ENCODE measurements around the gene PCDH18.
"Not testable (repeated sequence)": the region's sequence is repeated elsewhere in the genome, so short reads cannot be mapped to it uniquely, and the experiment has no call there.

PCDH18 gene

DNA sequence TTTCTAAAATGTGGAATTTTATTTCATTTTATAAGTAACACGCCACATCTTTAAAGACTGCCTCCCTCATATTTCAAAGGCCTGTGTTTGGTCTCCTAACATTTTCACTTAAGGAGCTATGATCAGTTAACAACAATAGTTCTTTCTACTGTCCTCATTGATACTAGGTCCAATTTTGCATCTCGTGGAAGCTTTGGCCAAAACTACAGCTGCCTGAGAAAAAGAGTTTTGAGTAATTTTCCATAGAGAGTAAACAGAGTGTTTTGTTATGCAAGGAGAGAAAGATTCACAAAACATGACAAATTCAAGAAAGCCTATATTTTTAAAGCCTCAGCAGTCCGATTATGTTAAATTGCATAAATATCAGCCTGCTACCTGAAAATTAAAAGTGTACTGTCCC, 11.4 kb upstream of the PCDH18 start:
- no peak overlapping the region for H3K4me3 ChIP-seq (ENCODE audit: low read length)
- TF ChIP-seq, protein P1, sequence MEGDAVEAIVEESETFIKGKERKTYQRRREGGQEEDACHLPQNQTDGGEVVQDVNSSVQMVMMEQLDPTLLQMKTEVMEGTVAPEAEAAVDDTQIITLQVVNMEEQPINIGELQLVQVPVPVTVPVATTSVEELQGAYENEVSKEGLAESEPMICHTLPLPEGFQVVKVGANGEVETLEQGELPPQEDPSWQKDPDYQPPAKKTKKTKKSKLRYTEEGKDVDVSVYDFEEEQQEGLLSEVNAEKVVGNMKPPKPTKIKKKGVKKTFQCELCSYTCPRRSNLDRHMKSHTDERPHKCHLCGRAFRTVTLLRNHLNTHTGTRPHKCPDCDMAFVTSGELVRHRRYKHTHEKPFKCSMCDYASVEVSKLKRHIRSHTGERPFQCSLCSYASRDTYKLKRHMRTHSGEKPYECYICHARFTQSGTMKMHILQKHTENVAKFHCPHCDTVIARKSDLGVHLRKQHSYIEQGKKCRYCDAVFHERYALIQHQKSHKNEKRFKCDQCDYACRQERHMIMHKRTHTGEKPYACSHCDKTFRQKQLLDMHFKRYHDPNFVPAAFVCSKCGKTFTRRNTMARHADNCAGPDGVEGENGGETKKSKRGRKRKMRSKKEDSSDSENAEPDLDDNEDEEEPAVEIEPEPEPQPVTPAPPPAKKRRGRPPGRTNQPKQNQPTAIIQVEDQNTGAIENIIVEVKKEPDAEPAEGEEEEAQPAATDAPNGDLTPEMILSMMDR (conservative IDR thresholded peaks at IDR 0.05; ENCODE audit: low read depth, low read length), result no peak
- no peak for DNase-seq (ENCODE audit: low read depth)

DNA sequence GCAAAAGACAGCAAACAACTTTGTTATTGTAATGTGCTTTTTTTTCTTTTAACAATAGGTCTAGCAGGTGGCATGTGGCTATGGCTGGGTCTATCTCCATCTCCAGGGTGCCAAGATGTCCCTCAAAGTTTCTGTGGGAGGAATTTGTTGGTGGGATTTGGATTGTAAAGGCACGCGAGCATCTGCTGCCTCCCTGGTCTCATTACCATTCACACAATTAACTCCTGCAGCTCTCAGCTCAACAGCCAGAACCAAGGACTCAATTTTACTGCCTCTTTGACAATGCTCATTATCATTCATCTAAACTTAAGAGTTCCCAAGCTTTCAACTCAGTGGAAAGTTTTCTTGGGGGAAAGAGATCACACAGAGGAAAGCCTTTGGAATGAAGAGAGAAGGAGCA, 10.9 kb upstream of the PCDH18 start:
- TF ChIP-seq, protein P1 (conservative IDR thresholded peaks at IDR 0.05; ENCODE audit: low read depth, low read length), result no peak
- H3K4me3 ChIP-seq (ENCODE audit: low read length), result no peak overlapping the region
- DNase-seq (ENCODE audit: low read depth), result no peak

DNA sequence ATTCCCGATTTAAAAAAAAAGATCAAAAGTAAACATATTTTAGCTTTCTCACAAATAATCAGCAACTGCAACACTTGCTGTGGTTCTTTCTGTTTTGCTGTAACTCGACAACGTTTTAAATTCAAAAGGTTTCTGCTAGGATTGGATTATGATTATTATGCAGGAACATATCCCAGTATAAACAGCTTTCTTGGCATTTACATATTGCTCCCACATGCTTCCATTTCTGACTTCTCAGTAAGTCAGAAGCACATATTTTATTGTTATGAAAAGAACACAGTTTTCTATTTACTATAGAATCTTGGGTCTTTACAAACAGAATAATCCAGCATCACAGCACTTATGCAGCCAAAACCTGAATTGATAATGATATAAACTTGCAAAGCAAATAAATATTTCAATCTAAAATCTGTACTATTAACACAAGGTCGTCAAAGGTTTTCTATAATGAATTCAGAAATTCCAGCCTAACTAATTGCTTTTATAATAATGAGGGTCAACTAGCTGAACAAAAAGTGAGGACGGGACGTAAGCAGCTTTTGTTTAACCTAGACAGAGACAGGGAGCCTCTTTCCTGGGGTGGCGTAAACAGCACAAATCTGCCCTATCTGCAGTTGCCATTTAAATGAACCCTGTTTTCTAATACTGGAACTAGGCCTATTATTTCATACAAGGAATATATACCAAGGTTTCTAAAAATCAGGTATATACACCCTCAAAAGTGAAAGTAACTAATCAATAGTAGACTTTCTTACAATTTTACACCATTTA, 9.8 kb upstream of the PCDH18 start:
- DNase-seq (ENCODE audit: low read depth), result no peak
- TF ChIP-seq, protein P1 (conservative IDR thresholded peaks at IDR 0.05; ENCODE audit: low read depth, low read length), result no peak
- no peak overlapping the region for H3K4me3 ChIP-seq (ENCODE audit: low read length)

DNA sequence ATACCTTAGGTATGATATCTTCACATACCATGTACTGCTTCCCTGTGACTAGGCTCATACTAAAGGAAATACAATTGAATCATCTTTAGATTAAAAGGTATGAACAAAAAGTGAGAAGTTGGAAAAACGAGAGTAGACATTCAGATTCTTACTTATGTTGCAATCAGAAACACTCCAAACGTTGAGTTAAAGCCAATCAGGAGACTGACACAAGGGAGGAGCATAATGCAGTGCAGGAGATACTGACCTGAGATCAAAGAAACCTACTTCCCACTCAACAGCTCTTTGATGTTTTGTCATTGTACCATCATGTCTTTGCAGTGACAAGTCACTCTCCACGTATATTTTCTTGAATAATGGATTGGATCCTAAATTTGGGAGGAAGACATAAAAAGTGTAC, 8.9 kb upstream of the PCDH18 start:
- DNase-seq (ENCODE audit: low read depth), result no peak

DNA sequence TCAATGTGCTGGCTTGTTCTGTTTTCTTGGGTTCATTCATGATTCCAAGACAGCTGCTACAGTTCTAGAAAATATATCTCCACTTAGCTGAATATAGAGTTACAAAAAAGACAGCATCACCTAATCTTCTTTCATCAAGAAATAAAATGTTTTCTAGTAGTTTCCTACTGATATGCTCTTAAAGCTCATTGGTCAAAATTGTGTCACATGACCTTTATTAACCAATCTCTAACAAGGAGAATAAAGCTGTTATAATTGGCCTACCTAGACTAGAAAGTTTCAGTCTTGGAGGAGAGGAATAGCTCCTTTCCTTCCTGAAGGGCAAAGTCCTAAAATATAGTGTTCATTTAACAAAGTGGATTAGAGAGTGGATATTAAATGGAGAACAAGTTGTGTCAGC, 8.1 kb upstream of the PCDH18 start:
- DNase-seq (ENCODE audit: low read depth), result no peak
- TF ChIP-seq, protein P1 (conservative IDR thresholded peaks at IDR 0.05; ENCODE audit: low read depth, low read length), result no peak
- H3K4me3 ChIP-seq (ENCODE audit: low read length), result no peak overlapping the region

More for the DNA sequence above, 8.9 kb upstream of the PCDH18 start:
- no peak overlapping the region for H3K4me3 ChIP-seq (ENCODE audit: low read length)
- TF ChIP-seq, protein P1 (conservative IDR thresholded peaks at IDR 0.05; ENCODE audit: low read depth, low read length), result no peak

DNA sequence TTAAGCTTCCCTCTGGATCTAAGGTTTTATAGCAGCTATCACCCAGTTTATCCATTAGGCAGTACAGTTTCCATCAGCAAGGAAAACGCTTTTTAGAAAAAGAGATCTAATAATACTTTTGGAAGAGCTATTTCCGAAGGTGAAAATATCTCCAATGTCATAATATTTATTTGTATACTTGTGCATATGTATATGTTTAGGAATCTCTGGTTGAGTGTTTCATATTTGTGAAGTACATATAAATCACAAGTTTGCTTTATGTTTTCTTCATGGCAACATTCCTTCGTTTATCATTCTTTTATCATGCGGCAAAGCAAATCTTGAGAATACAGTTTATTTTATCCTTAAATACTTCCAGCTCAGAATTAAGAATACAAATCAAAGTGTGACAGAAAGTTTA, 6.2 kb upstream of the PCDH18 start:
- no peak for DNase-seq (ENCODE audit: low read depth)
- TF ChIP-seq, protein P1 (conservative IDR thresholded peaks at IDR 0.05; ENCODE audit: low read depth, low read length), result no peak
- no peak overlapping the region for H3K4me3 ChIP-seq (ENCODE audit: low read length)

DNA sequence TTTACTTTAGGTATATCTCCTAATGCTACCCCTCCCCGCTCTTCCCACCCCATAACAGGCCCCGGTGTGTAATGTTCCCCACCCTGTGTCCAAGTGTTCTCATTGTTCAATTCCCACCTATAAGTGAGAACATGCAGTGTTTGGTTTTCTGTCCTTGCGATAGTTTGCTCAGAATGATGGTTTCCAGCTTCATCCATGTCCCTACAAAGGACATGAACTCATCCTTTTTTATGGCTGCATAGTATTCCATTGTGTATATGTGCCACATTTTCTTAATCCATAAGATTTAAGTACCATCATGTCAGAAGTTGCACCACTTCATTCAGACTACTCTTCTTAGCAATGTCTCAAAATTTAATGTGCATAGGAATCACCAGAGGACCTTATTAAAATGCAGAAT, 5.5 kb upstream of the PCDH18 start:
- not testable (repeated sequence) for DNase-seq (ENCODE audit: low read depth); H3K4me3 ChIP-seq (ENCODE audit: low read length)

All from retinal pigment epithelial cell (primary cell).